Measurements from ENCODE around the gene FFAR1.

DNA sequence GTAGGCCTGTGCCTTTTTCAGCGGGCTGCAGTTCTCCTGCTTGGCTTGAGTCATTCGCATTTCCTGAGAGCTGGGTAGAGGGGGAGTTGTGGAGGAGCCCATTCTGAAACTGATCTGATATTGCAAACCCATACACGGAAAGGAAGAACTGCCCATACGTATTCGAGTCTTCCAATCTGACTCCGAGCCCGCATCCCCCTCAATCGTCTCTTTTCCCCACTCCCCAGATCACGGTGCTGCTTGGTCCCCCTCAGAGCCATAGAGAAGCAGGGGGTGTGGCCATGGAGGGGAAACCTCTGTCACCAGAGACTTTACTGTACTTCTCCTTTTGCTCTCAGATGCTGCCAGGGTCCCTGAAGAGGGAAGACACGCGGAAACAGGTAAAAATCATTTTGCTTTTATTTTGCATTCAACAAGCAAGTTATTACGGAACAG lies 18.8 kb upstream of the FFAR1 start, which contains the start of gene CD22:
- TF ChIP-seq CTCF (IDR thresholded peaks at IDR 0.05) (no peak), EZH2 (IDR thresholded peaks at IDR 0.05; ENCODE audit: borderline replicate concordance, insufficient read depth, low read depth, low read length, poor library complexity, severe bottlenecking) (no peak)
